Retina (tissue), 1 donor: ENCODE results near the gene TSEN2.
"Not testable (repeated sequence)": the region's sequence is repeated elsewhere in the genome, so short reads cannot be mapped to it uniquely, and the experiment has no call there.

Experiments
- DNase-seq: peaks from one replicate; pipeline ENCODE4 v3.0.0-alpha.2; 2016

Gene TSEN2

DNA sequence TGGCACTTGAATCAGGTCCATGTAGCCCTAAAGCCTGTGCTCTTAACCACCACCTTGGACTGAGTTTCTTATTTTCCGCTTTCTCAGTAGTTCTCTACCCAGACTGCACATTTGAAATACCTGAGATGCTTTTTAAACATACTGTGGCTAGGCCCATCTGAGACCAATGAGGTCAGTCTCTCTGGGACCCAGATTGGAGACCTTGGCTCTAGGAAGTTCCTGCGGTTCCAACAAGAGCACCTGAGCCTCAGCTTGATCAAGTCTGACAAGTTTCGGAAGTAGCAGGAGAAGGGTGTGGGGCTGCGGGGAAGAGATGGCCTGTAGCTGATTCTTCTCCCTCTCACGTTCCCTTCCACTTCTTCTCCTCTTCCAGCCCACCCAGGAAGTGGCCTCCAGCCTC is 11.5 kb upstream of the TSEN2 start:
- DNase-seq, result no peak

DNA sequence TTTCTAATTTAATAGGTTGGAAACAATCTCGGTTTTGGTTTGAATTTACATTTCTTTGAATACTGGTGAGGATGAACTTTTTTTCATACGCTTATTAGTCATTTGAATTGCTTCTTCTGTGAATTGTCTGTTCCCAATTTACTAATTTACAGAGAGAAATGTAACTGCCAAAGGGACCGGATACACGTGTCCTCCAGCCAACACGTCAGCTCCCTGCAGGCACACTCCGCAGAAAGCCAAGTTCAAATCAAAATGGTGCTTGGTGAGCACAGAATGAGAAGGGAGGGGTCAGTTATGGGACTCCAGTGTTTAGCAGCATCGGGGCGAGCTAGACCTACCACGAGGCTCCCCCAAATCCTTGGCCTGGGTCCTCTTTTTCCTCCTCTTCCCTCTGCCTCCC is 10.8 kb upstream of the TSEN2 start:
- no peak for DNase-seq

DNA sequence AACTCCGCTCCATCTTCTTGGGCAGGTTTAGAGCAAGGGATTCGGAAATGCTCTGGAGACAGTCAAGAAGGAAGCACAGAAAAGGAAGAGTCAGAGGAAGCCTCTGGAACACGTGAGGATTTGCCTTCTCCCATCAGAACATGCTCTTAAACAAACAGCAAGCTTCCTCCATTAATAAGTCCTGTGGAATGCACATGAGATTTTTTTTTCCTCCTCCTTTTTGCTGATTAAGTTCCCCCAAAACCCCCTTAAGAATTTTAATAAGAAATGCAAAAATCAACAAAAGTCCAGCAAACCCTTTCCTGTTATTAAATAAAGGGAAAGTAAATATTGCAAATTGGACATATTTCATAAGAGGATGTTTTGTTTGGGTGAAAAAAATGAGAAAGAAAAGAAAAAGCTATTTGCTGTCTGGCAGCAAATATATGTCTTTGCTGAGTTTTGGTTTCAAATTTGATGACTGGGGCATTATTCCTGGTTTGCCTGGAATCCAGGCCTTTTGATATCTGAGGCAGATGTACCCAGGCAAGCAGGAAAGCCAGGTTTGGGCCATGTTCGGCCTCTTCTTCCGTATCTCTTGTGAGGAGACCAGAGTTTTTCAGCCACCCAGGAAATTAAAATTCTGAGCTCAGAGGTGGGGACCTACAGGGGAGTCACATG is 7.9 kb upstream of the TSEN2 start:
- no peak for DNase-seq

- DNase-seq, result no peak
Measured at GRCh38 chr3:12477256-12477655, 7.0 kb upstream of the TSEN2 start.

DNA sequence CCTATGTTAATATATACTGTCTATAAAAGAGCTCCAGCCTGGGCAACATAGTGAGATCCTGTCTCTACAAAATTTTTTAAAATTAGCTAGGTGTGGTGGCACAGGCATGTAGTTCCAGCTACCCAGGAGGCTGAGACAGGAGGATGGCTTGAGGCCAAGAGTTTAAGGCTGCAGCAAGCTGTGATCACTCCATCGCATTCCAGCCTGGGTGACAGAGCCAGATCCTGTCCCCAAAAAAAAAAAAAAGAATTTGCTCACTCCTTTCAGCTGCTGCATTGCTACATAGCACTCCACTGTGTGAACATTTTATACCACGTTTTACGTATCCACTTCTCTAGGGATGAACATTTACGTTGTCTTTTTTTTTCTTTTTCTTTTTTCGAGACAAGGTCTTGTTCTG is 6.0 kb upstream of the TSEN2 start:
- DNase-seq, result no peak

- not testable (repeated sequence) for DNase-seq
Measured at GRCh38 chr3:12479198-12479597, 5.1 kb upstream of the TSEN2 start.

GRCh38 chr3:12479919-12480427 is 4.3 kb upstream of the TSEN2 start:
- DNase-seq, result peak; percentile 80

DNA sequence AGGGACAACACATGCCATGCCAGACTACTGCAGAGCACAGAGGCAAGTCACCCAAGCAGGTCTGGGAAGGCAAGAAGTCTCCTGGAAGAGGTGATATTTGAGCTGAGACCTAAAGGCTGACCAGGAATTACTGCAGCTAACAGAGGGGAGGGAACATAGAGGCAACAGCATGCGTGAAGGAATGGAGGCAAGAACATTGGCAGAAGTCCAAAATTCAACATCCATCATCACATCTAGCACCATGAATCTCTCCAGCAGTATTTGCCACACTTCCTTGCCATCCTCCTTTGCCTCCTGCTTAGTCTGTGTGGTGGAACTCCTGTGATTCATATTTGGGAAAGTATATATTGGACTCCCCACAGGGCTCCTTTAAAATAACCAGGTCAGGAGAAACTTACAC is 870 bp upstream of the TSEN2 start:
- DNase-seq, result no peak

- no peak for DNase-seq
Measured at GRCh38 chr3:12483872-12484197, 445 bp upstream of the TSEN2 start.

DNA sequence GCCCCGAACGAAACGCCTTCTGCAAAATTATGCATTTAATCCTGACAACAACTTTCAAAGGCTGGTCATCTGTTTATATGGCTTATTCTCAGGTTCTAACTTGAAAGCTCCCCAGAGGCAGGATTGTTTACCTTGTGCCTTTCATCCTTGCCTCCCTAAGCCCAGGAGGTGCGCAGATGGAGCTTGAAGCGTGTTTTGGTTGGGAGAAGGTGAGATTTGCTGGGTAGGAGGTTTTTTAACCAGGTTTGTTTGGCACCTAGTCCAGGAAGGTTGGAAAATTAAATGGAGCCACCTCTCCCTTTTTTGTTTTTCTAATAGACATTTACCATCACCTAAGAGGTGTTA is 675 bp downstream of the TSEN2 start:
- DNase-seq, result no peak

- no peak for DNase-seq
Measured at GRCh38 chr3:12486001-12486400, 1.7 kb downstream of the TSEN2 start.

GRCh38 chr3:12486916-12487315 is 2.6 kb downstream of the TSEN2 start:
- DNase-seq, result no peak

DNA sequence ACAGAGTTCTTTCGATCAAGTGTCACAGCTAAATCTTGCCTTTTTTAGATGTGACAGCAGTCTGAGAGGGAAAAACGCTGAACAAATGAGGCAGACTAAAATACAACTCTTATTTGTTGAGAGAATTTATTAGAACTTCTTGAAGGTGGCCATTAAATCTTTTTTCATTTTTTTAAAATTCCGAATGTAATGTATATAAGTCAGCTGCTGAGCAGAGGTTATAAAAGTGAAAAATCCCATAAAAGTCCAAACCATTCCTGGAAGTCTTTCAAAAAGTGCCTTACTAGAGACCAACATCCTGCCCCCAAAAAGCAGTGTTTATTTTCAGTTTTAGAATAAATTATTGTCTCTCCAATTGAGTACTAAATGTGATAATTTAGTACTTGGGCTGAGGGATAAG is 3.1 kb downstream of the TSEN2 start:
- no peak for DNase-seq

GRCh38 chr3:12487786-12488185 is 3.5 kb downstream of the TSEN2 start:
- no peak for DNase-seq

DNA sequence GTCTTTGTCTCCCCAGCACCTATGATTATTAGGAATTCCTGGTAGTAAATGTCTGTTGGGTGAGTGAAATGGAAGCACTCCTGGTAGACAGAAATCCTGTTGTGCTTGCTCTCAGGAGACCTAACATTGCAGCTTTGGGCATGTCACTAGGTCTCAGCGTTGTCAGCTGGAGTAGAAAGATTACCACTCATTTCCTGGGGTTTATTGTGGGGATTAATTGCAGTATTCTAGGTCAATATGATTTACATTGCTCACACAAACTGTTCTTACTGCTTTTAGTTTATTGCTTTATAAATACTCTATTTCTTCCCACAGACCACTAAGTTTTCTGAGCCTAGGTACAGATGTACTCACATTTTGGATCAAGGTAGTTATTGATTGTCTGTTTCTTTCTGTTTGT is 5.1 kb downstream of the TSEN2 start:
- DNase-seq, result no peak

DNA sequence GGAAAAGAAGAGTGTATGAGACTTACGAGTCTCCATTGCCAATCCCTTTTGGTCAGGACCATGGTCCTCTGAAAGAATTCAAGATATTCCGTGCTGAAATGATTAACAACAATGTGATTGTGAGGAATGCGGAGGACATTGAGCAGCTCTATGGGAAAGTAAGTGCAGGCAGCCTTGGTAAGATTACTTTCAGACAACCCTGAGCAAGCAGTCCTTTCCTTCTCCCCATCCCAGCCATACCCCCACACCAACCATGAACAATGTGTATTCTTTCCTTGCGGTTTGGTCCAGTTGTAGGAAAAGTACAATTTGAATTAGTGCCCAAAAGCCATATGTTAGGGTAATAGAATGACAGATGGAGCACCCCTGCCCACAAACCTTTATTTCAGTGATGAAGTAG is 5.6 kb downstream of the TSEN2 start:
- no peak for DNase-seq

DNA sequence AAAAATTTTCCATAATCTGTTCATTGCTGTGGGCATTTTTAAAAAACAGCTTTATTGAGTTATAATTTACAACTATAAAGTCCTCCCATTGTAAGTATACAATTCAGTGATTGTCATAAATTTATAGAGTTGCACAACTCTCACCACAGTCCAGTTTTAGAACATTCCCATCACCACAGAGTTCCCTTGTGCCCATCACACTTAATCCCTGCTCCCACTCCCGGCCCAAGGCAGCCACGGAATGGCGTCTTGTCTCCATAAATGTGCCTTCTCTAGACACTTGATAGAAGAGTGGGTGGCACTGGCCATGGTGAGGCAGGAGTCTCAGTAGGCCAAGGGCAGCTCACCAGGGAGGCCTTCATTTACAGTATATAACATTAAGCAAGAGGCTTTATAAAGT is 6.3 kb downstream of the TSEN2 start:
- no peak for DNase-seq

DNA sequence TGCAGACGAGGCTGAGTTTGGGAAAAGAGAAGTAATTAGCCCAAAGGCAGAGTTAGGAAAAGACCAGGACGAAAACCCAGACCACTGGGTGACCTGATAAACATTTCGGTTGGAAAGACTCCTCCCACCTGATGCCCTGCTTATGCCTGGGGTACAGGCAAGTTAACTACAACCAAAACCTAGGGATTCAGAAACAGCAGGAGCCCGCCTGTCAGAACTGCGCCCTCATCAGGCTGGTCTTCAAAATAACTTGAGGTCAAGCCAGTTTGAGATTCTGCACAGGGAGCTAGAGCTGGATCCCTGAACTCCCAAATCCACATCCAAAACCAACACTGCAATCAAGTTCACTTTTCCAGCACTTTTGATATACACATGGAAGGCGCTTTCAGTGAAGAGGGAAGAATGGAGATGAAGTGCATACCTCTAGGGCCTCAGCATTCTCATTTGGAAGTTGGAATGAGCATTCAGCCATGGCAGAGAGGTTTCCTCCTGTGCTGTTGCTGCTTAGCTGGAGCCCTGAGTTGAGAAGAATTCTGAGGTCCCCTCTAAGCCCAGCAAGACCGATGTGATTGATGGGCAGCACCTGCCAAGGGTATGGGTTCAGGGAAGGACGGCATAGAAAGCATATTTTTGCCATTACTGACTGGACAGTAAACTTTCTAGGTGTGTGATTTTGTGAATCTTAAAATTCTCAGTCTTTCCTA is 11.6 kb downstream of the TSEN2 start:
- no peak for DNase-seq

DNA sequence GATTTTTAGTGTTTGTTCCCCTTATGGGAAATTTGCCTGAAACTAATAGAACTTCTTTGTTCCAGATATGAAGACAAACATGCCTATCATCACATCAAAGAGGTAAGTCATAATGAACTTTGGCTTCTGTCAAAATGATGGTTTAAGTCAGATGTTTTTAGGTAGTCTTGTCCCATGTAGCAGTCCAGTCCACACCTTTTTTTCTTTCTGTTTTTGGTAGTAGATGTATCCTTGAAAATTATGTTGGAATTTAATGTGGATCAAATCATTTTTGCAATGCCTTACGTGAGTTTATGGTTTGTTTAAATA is 12.1 kb downstream of the TSEN2 start:
- no peak for DNase-seq

- no peak for DNase-seq
Measured at GRCh38 chr3:12499474-12499873, 15.2 kb downstream of the TSEN2 start.

- DNase-seq, result no peak
Measured at GRCh38 chr3:12501360-12502020, 17.2 kb downstream of the TSEN2 start.

DNA sequence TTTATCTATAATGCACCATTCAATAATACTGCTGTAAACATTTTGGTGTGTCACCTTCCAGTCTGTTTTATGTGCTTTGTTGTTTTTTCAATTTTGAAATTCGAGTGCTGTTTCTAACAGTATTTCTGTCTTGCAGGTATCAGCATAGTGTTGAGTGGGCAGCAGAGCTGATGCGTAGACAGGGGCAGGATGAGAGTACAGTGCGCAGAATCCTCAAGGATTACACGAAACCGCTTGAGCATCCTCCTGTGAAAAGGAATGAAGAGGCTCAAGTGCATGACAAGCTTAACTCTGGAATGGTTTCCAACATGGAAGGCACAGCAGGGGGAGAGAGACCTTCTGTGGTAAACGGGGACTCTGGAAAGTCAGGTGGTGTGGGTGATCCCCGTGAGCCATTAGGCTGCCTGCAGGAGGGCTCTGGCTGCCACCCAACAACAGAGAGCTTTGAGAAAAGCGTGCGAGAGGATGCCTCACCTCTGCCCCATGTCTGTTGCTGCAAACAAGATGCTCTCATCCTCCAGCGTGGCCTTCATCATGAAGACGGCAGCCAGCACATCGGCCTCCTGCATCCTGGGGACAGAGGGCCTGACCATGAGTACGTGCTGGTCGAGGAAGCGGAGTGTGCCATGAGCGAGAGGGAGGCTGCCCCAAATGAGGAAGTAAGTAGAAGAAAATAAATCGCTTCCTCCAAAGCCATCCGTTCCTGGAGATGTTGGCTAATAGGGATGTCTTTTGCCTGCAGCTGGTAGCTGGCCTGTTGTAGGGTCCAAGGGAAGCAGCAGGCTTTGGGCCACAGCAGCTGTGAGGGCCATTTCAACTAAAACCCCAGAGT is 19.1 kb downstream of the TSEN2 start:
- no peak for DNase-seq

DNA sequence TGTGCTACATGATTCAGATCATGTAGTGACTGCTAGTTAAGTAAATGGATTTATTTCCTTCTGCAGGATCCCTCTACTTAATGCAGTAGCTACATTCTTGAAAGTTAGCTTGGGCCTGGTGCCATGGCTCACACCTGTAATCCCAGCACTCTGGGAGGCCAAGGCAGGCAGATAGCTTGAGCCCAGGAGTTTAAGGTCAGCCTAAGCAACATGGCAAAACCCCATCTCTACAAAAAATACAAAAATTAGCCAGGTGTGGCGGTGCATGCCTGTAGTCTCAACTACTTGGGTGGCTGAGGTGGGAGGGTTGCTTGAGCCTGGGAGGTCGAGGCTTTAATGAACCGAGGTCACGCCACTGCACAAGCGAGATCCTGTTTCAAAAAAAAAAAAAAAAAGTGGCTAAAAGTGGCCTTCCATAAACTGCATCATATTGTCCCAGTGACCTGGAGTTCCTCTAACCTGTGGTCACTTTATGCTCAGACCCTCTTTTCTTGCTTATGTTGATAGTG is 22.0 kb downstream of the TSEN2 start:
- DNase-seq, result no peak
